Ectodermal cell (in vitro differentiated cells): ENCODE measurements around the gene LRBA.
"Not testable (repeated sequence)": the region's sequence is repeated elsewhere in the genome, so short reads cannot be mapped to it uniquely, and the experiment has no call there.

Source experiments
- H3K27ac ChIP-seq: 2 replicates; pipeline ENCODE4 v1.7.0; 2013; ENCODE audit warnings: mild to moderate bottlenecking, low read depth, low read length; ENCODE audit not compliant: insufficient read depth, poor library complexity, severe bottlenecking
- H3K27me3 ChIP-seq: 2 replicates; pipeline ENCODE4 v1.7.0; 2013; ENCODE audit warnings: mild to moderate bottlenecking, low read length; ENCODE audit not compliant: insufficient read depth, control insufficient read depth, poor library complexity, severe bottlenecking
- H3K36me3 ChIP-seq: one replicate; pipeline ENCODE4 v1.7.0; 2013; ENCODE audit warnings: low read length; ENCODE audit not compliant: control insufficient read depth, insufficient read depth
- H3K4me1 ChIP-seq: one replicate; pipeline ENCODE4 v1.7.0; 2013; ENCODE audit warnings: low read length; ENCODE audit not compliant: control insufficient read depth, insufficient read depth
- H3K4me3 ChIP-seq: 2 replicates; pipeline ENCODE4 v1.7.0; 2013; ENCODE audit warnings: low read depth, low read length, control low read depth; ENCODE audit not compliant: insufficient read depth
- H3K9me3 ChIP-seq: 2 replicates; pipeline ENCODE4 v1.7.0; 2013; ENCODE audit warnings: mild to moderate bottlenecking, low read length, moderate library complexity; ENCODE audit not compliant: control insufficient read depth
- WGBS, 2 experiments: methylation state at CpG; one replicate each; pipeline ENCODE4 v1.1.7; 2013; ENCODE audit warnings: missing lambda C conversion rate in 2 of 2; 5-methylcytosine and 5-hydroxymethylcytosine counted together

The LRBA gene

GRCh38 chr4:150514709-150515108 is 500.4 kb downstream of the LRBA start:
- H3K36me3 ChIP-seq = no peaks in the 10 kb centered on the region
- H3K4me3 ChIP-seq = no peak overlapping the region
- WGBS, 2 experiments = 94 to 96% methylated on average over 5 to 6 of the region's 6 CpGs
- no peaks in the 10 kb centered on the region for H3K27me3 ChIP-seq
- H3K27ac ChIP-seq = no peak overlapping the region
- H3K4me1 ChIP-seq = no peaks in the 10 kb centered on the region
- no peaks in the 10 kb centered on the region for H3K9me3 ChIP-seq

- H3K4me1 ChIP-seq = no peaks in the 10 kb centered on the region
- 84 to 93% methylated on average over 3 to 4 of the region's 6 CpGs for WGBS, 2 experiments
- H3K27me3 ChIP-seq = no peaks in the 10 kb centered on the region
- no peak overlapping the region for H3K27ac ChIP-seq
- no peak overlapping the region for H3K4me3 ChIP-seq
- H3K36me3 ChIP-seq = no peaks in the 10 kb centered on the region
- H3K9me3 ChIP-seq = no peaks in the 10 kb centered on the region
Measured at GRCh38 chr4:150510176-150510865, 504.8 kb downstream of the LRBA start.

GRCh38 chr4:150507656-150508055 is 507.4 kb downstream of the LRBA start:
- not testable (repeated sequence) for H3K4me3 ChIP-seq, H3K27ac ChIP-seq, H3K36me3 ChIP-seq, H3K9me3 ChIP-seq, H3K27me3 ChIP-seq, H3K4me1 ChIP-seq
- WGBS, 2 experiments = 87 to 90% methylated on average over 3 of the region's 3 CpGs

GRCh38 chr4:150501983-150502382 is 513.1 kb downstream of the LRBA start:
- Histone ChIP-seq H3K36me3 (no peaks in the 10 kb centered on the region), H3K4me3 (no peak overlapping the region), H3K27ac (no peak overlapping the region), H3K4me1 (no peaks in the 10 kb centered on the region), H3K27me3 (no peaks in the 10 kb centered on the region), H3K9me3 (no peaks in the 10 kb centered on the region)

- no peak overlapping the region for H3K4me3 ChIP-seq
Measured at GRCh38 chr4:150501009-150501727, 513.9 kb downstream of the LRBA start.

GRCh38 chr4:150497612-150498011 is 517.5 kb downstream of the LRBA start:
- no peaks in the 10 kb centered on the region for H3K27me3 ChIP-seq
- 93% methylated on average over 3 of the region's 3 CpGs for WGBS, 2 experiments
- H3K27ac ChIP-seq = no peak overlapping the region
- no peak overlapping the region for H3K4me3 ChIP-seq
- H3K9me3 ChIP-seq = no peaks in the 10 kb centered on the region
- H3K36me3 ChIP-seq = no peaks in the 10 kb centered on the region
- H3K4me1 ChIP-seq = no peaks in the 10 kb centered on the region

More at GRCh38 chr4:150501009-150501727, 513.9 kb downstream of the LRBA start:
- H3K27ac ChIP-seq = no peak overlapping the region
- H3K36me3 ChIP-seq = no peaks in the 10 kb centered on the region
- no peaks in the 10 kb centered on the region for H3K4me1 ChIP-seq
- no peaks in the 10 kb centered on the region for H3K27me3 ChIP-seq
- no peaks in the 10 kb centered on the region for H3K9me3 ChIP-seq
- 94 to 95% methylated on average over 5 of the region's 6 CpGs for WGBS, 2 experiments

- no peaks in the 10 kb centered on the region for H3K4me1 ChIP-seq
- no peak overlapping the region for H3K27ac ChIP-seq
- no peak overlapping the region for H3K4me3 ChIP-seq
- H3K36me3 ChIP-seq = no peaks in the 10 kb centered on the region
- no peaks in the 10 kb centered on the region for H3K9me3 ChIP-seq
- H3K27me3 ChIP-seq = no peaks in the 10 kb centered on the region
Measured at GRCh38 chr4:150495550-150495949, 519.5 kb downstream of the LRBA start.

- no peaks in the 10 kb centered on the region for H3K4me1 ChIP-seq
- H3K4me3 ChIP-seq = no peak overlapping the region
- 91 to 96% methylated on average over 2 of the region's 2 CpGs for WGBS, 2 experiments
- no peaks in the 10 kb centered on the region for H3K27me3 ChIP-seq
- H3K36me3 ChIP-seq = no peaks in the 10 kb centered on the region
- no peaks in the 10 kb centered on the region for H3K9me3 ChIP-seq
- no peak overlapping the region for H3K27ac ChIP-seq
Measured at GRCh38 chr4:150493851-150494250, 521.2 kb downstream of the LRBA start.

- no peaks in the 10 kb centered on the region for H3K36me3 ChIP-seq
- H3K4me3 ChIP-seq = no peak overlapping the region
- no peak overlapping the region for H3K27ac ChIP-seq
- WGBS, 2 experiments = 36 to 40% methylated on average over 2 of the region's 3 CpGs
- H3K4me1 ChIP-seq = no peaks in the 10 kb centered on the region
- no peaks in the 10 kb centered on the region for H3K9me3 ChIP-seq
- no peaks in the 10 kb centered on the region for H3K27me3 ChIP-seq
Measured at GRCh38 chr4:150491132-150492049, 523.7 kb downstream of the LRBA start.

- WGBS, 2 experiments = 86 to 96% methylated on average over 1 to 2 of the region's 4 CpGs
Measured at GRCh38 chr4:150482581-150482980, 532.5 kb downstream of the LRBA start.

More at GRCh38 chr4:150482581-150482980, 532.5 kb downstream of the LRBA start:
- Histone ChIP-seq H3K27ac (no peak overlapping the region), H3K27me3 (no peaks in the 10 kb centered on the region), H3K4me1 (no peaks in the 10 kb centered on the region), H3K4me3 (no peak overlapping the region), H3K36me3 (no peaks in the 10 kb centered on the region), H3K9me3 (no peaks in the 10 kb centered on the region)
